ENCODE data around the gene DDX24. TPM values are rescaled to one million over a fixed set of nuclear protein-coding genes. Genes with fewer than 3 reads are reported as not detected.

The DDX24 gene
- total RNA-seq, 1 experiment from 2014 or later: 135 TPM

DNA sequence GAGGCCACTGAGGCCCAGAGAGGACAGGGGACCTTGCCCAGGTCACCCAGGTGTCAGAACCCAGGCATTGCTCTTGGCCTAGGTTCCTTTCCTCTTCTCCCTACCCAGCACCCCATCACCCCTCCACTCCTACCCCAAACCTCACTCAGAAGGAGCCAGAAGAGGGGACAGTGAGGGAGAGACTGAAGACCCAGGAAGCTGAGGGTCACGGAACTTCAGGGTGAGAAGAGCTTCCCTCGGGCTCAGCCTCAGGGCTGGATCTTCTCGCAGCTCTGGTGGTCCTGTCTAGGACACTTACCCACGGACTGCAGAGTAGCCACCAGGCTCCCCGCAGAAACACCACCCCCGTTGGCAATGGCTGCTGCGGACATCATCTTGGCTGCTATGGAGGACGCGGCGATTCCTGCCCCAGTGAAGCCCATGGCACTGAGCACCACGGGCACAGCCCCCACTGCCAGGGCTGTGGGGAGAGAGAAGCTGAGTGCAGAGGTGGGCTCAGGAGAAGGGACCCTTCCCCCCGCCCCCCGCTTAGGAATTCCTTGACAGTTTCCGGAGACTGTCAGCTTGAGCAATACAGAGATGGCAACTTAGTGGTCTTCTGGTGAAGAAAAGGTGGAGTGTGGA lies 47.3 kb upstream of the DDX24 start:
- CTCF ChIA-PET: interaction anchor here (0.5 to 2.1 kb wide), 14 partner anchors 8 to 1249 kb away, joined by 3 to 7 read pairs (median 4); partner anchors contain the start of genes DDX24 and IFI27L1
- Mint-ChIP-seq H3K27ac (ENCODE audit: low read depth, unreplicated experiment) (no peak overlapping the region), H3K9me3 (ENCODE audit: unreplicated experiment) (no peaks in the 10 kb centered on the region), H3K27me3 (ENCODE audit: insufficient read depth, unreplicated experiment) (no peaks in the 10 kb centered on the region), H3K4me3 (ENCODE audit: unreplicated experiment) (peak overlapping the region; percentile 80), H3K36me3 (ENCODE audit: insufficient read depth, unreplicated experiment) (no peaks in the 10 kb centered on the region), H3K4me1 (ENCODE audit: insufficient read depth, unreplicated experiment) (peaks cover 9% of the 10 kb centered on the region)
- intact Hi-C loops (cut with micrococcal nuclease): no loop called here
- POLR2A ChIA-PET: interaction anchor here (1.0 to 4.4 kb wide), 4 partner anchors 13 to 77 kb away, joined by 3 to 31 read pairs (median 3); partner anchors contain the start of genes DDX24, IFI27 and IFI27L1
- TF ChIP-seq, protein P1, sequence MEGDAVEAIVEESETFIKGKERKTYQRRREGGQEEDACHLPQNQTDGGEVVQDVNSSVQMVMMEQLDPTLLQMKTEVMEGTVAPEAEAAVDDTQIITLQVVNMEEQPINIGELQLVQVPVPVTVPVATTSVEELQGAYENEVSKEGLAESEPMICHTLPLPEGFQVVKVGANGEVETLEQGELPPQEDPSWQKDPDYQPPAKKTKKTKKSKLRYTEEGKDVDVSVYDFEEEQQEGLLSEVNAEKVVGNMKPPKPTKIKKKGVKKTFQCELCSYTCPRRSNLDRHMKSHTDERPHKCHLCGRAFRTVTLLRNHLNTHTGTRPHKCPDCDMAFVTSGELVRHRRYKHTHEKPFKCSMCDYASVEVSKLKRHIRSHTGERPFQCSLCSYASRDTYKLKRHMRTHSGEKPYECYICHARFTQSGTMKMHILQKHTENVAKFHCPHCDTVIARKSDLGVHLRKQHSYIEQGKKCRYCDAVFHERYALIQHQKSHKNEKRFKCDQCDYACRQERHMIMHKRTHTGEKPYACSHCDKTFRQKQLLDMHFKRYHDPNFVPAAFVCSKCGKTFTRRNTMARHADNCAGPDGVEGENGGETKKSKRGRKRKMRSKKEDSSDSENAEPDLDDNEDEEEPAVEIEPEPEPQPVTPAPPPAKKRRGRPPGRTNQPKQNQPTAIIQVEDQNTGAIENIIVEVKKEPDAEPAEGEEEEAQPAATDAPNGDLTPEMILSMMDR (IDR thresholded peaks at IDR 0.05; ENCODE audit: unreplicated experiment): no peak
- BruUV-seq (replicated peaks): no TSS peak
- DNase-seq (ENCODE audit: unreplicated experiment): no peak

DNA sequence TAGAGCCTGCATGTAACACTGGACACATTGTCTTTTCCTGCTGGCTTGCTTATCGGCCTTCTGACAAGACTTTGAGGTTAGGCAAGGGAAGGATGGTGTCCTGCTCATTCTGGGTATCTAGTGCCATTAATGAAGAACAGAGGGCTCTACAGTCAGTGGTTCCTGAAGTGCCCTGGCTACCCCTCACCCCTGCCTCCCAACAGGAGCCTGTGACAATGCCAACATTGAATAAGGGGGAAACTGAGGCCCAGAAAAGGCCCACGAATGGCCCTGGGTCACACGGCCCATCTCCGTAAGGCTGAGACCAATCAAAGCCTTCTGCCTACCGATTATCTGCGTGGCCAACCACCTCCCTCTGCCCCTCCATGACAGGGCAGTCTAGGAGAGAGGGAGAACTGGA lies 46.3 kb upstream of the DDX24 start:
- Mint-ChIP-seq H3K4me3 (ENCODE audit: unreplicated experiment) (no peak overlapping the region), H3K9me3 (ENCODE audit: unreplicated experiment) (no peaks in the 10 kb centered on the region), H3K4me1 (ENCODE audit: insufficient read depth, unreplicated experiment) (peaks cover 9% of the 10 kb centered on the region), H3K27me3 (ENCODE audit: insufficient read depth, unreplicated experiment) (no peaks in the 10 kb centered on the region), H3K27ac (ENCODE audit: low read depth, unreplicated experiment) (no peak overlapping the region), H3K36me3 (ENCODE audit: insufficient read depth, unreplicated experiment) (no peaks in the 10 kb centered on the region)
- CTCF ChIA-PET: interaction anchor here (0.5 to 2.1 kb wide), 5 partner anchors 9 to 1250 kb away, joined by 3 to 7 read pairs (median 4); no protein-coding TSS in a partner anchor
- TF ChIP-seq, protein P1 (IDR thresholded peaks at IDR 0.05; ENCODE audit: unreplicated experiment): no peak
- POLR2A ChIA-PET: interaction anchor here (4.4 kb wide), 1 partner anchor 46 kb away, joined by 31 read pairs; the partner anchor contains the start of genes DDX24 and IFI27L1
- DNase-seq (ENCODE audit: unreplicated experiment): no peak
- no TSS peak for BruUV-seq (replicated peaks)
- intact Hi-C loops (cut with micrococcal nuclease): no loop called here

DNA sequence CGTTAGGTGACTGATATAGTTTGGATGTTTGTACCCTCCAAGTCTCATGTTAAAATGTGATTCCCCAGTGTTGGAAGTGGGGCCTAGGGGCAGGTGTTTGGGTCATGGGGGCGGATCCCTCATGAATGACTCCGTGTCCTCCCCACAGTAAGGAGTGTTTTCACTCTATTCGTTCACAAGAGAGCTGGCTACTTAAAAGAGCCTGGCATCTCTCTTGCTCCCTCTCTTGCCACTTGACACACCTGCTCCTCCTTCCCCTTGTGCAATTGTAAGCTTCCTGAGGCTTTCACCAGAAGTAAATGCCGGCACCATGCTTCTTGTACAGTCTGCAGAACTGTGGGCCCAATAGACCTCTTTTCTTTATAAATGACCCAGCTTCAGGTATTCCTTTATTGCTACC lies 45.8 kb upstream of the DDX24 start:
- CTCF ChIA-PET: interaction anchor here (1.6 kb wide), 1 partner anchor 10 kb away, joined by 4 read pairs; no protein-coding TSS in a partner anchor
- TF ChIP-seq, protein P1 (IDR thresholded peaks at IDR 0.05; ENCODE audit: unreplicated experiment): no peak

DNA sequence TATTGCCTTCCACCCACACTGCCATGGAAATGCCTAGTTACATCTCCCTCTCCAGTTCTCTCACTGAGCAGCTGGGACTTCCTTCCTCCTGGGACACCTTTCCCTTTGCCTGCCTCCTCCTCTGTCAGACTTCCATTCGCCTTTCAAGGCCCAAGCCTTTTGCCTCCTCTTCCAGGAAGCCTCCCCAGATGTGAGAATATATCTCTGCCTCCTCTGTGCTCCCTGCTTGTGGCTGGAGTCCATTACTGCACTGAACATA lies 45.3 kb upstream of the DDX24 start:
- peaks cover 9% of the 10 kb centered on the region for H3K4me1 Mint-ChIP-seq (ENCODE audit: insufficient read depth, unreplicated experiment)
- TF ChIP-seq, protein P1 (IDR thresholded peaks at IDR 0.05; ENCODE audit: unreplicated experiment): no peak
- CTCF ChIA-PET: no interaction called here
- no peak overlapping the region for H3K4me3 Mint-ChIP-seq (ENCODE audit: unreplicated experiment)
- no peaks in the 10 kb centered on the region for H3K36me3 Mint-ChIP-seq (ENCODE audit: insufficient read depth, unreplicated experiment)
- no peaks in the 10 kb centered on the region for H3K9me3 Mint-ChIP-seq (ENCODE audit: unreplicated experiment)
- POLR2A ChIA-PET: no interaction called here
- DNase-seq (ENCODE audit: unreplicated experiment): no peak
- intact Hi-C loops (cut with micrococcal nuclease): no loop called here
- BruUV-seq (replicated peaks): no TSS peak
- H3K27ac Mint-ChIP-seq (ENCODE audit: low read depth, unreplicated experiment): no peak overlapping the region
- no peaks in the 10 kb centered on the region for H3K27me3 Mint-ChIP-seq (ENCODE audit: insufficient read depth, unreplicated experiment)

More for the DNA sequence above, 45.8 kb upstream of the DDX24 start:
- H3K4me3 Mint-ChIP-seq (ENCODE audit: unreplicated experiment): no peak overlapping the region
- no TSS peak for BruUV-seq (replicated peaks)
- intact Hi-C loops (cut with micrococcal nuclease): no loop called here
- no peaks in the 10 kb centered on the region for H3K27me3 Mint-ChIP-seq (ENCODE audit: insufficient read depth, unreplicated experiment)
- no peaks in the 10 kb centered on the region for H3K9me3 Mint-ChIP-seq (ENCODE audit: unreplicated experiment)
- no peaks in the 10 kb centered on the region for H3K36me3 Mint-ChIP-seq (ENCODE audit: insufficient read depth, unreplicated experiment)
- H3K4me1 Mint-ChIP-seq (ENCODE audit: insufficient read depth, unreplicated experiment): peaks cover 9% of the 10 kb centered on the region
- POLR2A ChIA-PET: interaction anchor here (4.4 kb wide), 1 partner anchor 46 kb away, joined by 31 read pairs; the partner anchor contains the start of genes DDX24 and IFI27L1
- DNase-seq (ENCODE audit: unreplicated experiment): no peak
- no peak overlapping the region for H3K27ac Mint-ChIP-seq (ENCODE audit: low read depth, unreplicated experiment)
